Liver (tissue), 9 donors: ENCODE results near the gene ATP6V0E2. TPM values are rescaled to one million over a fixed set of nuclear protein-coding genes. Genes with fewer than 3 reads are reported as not detected.

Experiments
- DNase-seq: peaks from one replicate; pipeline ENCODE4 v3.0.0-alpha.2; 2017; ENCODE audit warnings: low spot score
- H3K27ac ChIP-seq, 2 donors: one replicate each; pipeline ENCODE4 v1.7.0; 2013; ENCODE audit warnings: inconsistent platforms in 2 of 2, low read length in 2 of 2, control low read depth in 1 of 2, low read depth in 1 of 2, mild to moderate bottlenecking in 1 of 2
- H3K27me3 ChIP-seq, 4 donors: one replicate each; pipeline versions ENCODE4 v1.6.1 to v1.7.0; 2013; ENCODE audit warnings: low read length in 3 of 4, inconsistent platforms in 1 of 4, mild to moderate bottlenecking in 1 of 4, moderate library complexity in 1 of 4; ENCODE audit not compliant: control insufficient read depth in 4 of 4, insufficient read depth in 4 of 4
- H3K36me3 ChIP-seq, 4 donors: one replicate each; pipeline versions ENCODE4 v1.6.1 to v1.7.0; 2013; ENCODE audit warnings: low read length in 3 of 4, mild to moderate bottlenecking in 3 of 4, low read depth in 1 of 4, moderate library complexity in 1 of 4; ENCODE audit not compliant: control insufficient read depth in 4 of 4, insufficient read depth in 3 of 4
- H3K4me1 ChIP-seq, 4 donors: one replicate each; pipeline versions ENCODE4 v1.6.1 to v1.7.0; 2013; ENCODE audit warnings: low read length in 3 of 4, mild to moderate bottlenecking in 3 of 4, moderate library complexity in 1 of 4; ENCODE audit not compliant: control insufficient read depth in 4 of 4, insufficient read depth in 4 of 4
- H3K4me3 ChIP-seq, 3 donors: one replicate each; pipeline versions ENCODE4 v1.6.1 to v1.7.0; 2013; ENCODE audit warnings: low read length in 3 of 3, control low read depth in 1 of 3, low read depth in 1 of 3, mild to moderate bottlenecking in 1 of 3
- H3K9ac ChIP-seq, 2 donors: one replicate each; pipeline ENCODE4 v1.7.0; 2013; ENCODE audit warnings: low read length in 2 of 2, mild to moderate bottlenecking in 2 of 2, moderate library complexity in 2 of 2, control low read depth in 1 of 2, low read depth in 1 of 2
- H3K9me3 ChIP-seq, 4 donors: one replicate each; pipeline versions ENCODE4 v1.6.1 to v1.7.0; 2013; ENCODE audit warnings: low read length in 3 of 4; ENCODE audit not compliant: control insufficient read depth in 4 of 4
- EGR1 ChIP-seq, 2 donors: IDR thresholded peaks; 2 replicates each; pipeline ENCODE4 v1.6.1; 2016 to 2018; ENCODE audit warnings: antibody characterized with exemption in 2 of 2, low read depth in 2 of 2
- FOXA1 ChIP-seq: IDR thresholded peaks from 2 replicates; pipeline ENCODE4 v1.6.1; 2016; ENCODE audit warnings: antibody characterized with exemption
- GABPA ChIP-seq, 2 donors: IDR thresholded peaks in 1 of 2; conservative IDR thresholded peaks in 1 of 2; 2 replicates each; pipeline ENCODE4 v1.6.1; 2016; ENCODE audit warnings: antibody characterized with exemption in 2 of 2, mild to moderate bottlenecking in 1 of 2, moderate library complexity in 1 of 2
- HNF4G ChIP-seq: IDR thresholded peaks from 2 replicates; pipeline ENCODE4 v1.6.1; 2016; ENCODE audit warnings: antibody characterized with exemption
- JUND ChIP-seq, 2 donors: IDR thresholded peaks; 2 replicates each; pipeline ENCODE4 v1.6.1; 2016; ENCODE audit warnings: antibody characterized with exemption in 2 of 2
- NR2F2 ChIP-seq: IDR thresholded peaks from 2 replicates; pipeline ENCODE4 v1.6.1; 2016; ENCODE audit warnings: antibody characterized with exemption
- RAD21 ChIP-seq, 2 donors: IDR thresholded peaks; 2 replicates each; pipeline ENCODE4 v1.6.1; 2016; ENCODE audit warnings: antibody characterized with exemption in 2 of 2, mild to moderate bottlenecking in 2 of 2
- RXRA ChIP-seq, 2 donors: IDR thresholded peaks; 2 replicates each; pipeline ENCODE4 v1.6.1; 2017 to 2018; ENCODE audit warnings: antibody characterized with exemption in 2 of 2, mild to moderate bottlenecking in 1 of 2
- SP1 ChIP-seq: IDR thresholded peaks from 2 replicates; pipeline ENCODE4 v1.6.1; 2018; ENCODE audit warnings: antibody characterized with exemption, mild to moderate bottlenecking
- YY1 ChIP-seq: IDR thresholded peaks from 2 replicates; pipeline ENCODE4 v1.6.1; 2016; ENCODE audit warnings: antibody characterized with exemption, mild to moderate bottlenecking
- WGBS: extraction: QIAGEN DNeasy Blood & Tissue Kit; methylation state at CpG from one replicate; pipeline ENCODE4 v1.1.7; 2013; 5-methylcytosine and 5-hydroxymethylcytosine counted together
- polyA plus RNA-seq, 2 donors: library from polyadenylated mRNA; stranded (reverse) in 1 of 2; unstranded in 1 of 2; fragments of 200-250 nt in 1 of 2; fragments of >200 nt in 1 of 2; fragmentation: Nextera tagmentation in 1 of 2; extraction: Ambion mirVana in 1 of 2; gene quantifications; one replicate each; pipeline versions ENCODE4 v1.2.1 to v1.2.3, GENCODE V29; 2013 to 2015
- total RNA-seq, 2 donors: library from RNA; depleted of rRNA; stranded (reverse); fragments of >200 nt; gene quantifications; one replicate each; pipeline ENCODE4 v1.2.3, GENCODE V29; 2014
- TF ChIP-seq, protein P1 (sequence below): fragments of 150-350 bp; IDR thresholded peaks from 2 replicates; pipeline ENCODE4 v1.5.1; 2017; ENCODE audit warnings: improper control_type of control experiment, low read depth, low read length; ENCODE audit not compliant: missing input control
- TF ChIP-seq, protein P2 (sequence below): IDR thresholded peaks from 2 replicates; pipeline ENCODE4 v1.6.1; 2016; ENCODE audit warnings: antibody characterized with exemption
- TF ChIP-seq, protein P3 (sequence below): IDR thresholded peaks from 2 replicates; pipeline ENCODE4 v1.6.1; 2016; ENCODE audit warnings: antibody characterized with exemption, mild to moderate bottlenecking
- donor health status: healthy.
- donor health status: healthy.
- donor health status: healthy.
- donor health status: healthy.
- donor health status: healthy.

ATP6V0E2 gene
- total and polyA plus RNA-seq, 4 donors, result 9.8 to 77.1 (median 47.5) TPM

DNA sequence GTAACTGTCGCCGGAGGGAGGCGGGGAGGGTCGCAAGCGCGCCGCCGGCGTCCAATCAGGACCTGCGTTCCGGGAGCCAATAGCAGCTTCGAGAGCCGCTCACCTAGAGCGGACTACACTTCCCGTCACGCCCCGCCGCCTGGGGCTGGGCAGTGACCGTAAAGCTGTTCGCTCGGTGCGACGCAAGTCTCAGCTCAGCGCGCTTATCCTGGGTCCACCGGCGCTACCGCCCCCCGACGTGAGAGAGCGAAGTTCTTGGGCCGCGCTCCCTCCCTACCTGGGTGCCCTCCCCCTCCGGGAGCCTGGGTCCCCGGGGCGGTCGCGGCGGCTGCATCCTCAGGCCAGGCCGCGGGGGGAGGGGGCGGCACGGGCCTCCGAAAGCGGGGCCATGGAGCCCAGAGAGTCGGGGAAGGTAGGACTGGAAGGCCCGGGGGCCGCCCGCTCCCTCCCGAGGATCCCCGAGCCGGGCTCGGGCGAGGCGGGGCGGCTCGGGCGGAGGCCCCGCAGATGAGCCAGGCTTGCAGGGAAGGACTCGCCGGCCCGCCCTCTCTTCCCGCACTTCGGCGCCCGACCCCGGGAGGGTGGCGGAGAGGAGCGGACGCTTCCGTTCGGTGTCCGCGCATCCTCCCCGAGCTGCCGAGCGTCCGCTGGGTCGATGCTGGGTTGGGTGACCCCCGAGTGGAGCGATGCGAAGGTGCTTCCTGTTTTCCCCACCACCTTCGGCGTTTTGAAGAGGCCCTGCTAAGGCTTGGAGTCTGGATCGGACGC is 35.4 kb upstream of the ATP6V0E2 start, which contains the start of gene ZNF862 (continued):
- TF ChIP-seq SP1, result peak; percentile 78
- TF ChIP-seq HNF4G, result no peak
- peak; percentile 63 for TF ChIP-seq YY1
- TF ChIP-seq FOXA1, result peak; percentile 44
- peak in 1 of 2 donors; percentile 48 for TF ChIP-seq RXRA (IDR thresholded peaks at IDR 0.05)
- peak in 1 of 2 donors; percentile 71 for TF ChIP-seq GABPA (IDR thresholded peaks at IDR 0.05 in 1 of 2, conservative IDR thresholded peaks at IDR 0.05 in 1 of 2)
- TF ChIP-seq, protein P1, sequence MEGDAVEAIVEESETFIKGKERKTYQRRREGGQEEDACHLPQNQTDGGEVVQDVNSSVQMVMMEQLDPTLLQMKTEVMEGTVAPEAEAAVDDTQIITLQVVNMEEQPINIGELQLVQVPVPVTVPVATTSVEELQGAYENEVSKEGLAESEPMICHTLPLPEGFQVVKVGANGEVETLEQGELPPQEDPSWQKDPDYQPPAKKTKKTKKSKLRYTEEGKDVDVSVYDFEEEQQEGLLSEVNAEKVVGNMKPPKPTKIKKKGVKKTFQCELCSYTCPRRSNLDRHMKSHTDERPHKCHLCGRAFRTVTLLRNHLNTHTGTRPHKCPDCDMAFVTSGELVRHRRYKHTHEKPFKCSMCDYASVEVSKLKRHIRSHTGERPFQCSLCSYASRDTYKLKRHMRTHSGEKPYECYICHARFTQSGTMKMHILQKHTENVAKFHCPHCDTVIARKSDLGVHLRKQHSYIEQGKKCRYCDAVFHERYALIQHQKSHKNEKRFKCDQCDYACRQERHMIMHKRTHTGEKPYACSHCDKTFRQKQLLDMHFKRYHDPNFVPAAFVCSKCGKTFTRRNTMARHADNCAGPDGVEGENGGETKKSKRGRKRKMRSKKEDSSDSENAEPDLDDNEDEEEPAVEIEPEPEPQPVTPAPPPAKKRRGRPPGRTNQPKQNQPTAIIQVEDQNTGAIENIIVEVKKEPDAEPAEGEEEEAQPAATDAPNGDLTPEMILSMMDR, result no peak

DNA sequence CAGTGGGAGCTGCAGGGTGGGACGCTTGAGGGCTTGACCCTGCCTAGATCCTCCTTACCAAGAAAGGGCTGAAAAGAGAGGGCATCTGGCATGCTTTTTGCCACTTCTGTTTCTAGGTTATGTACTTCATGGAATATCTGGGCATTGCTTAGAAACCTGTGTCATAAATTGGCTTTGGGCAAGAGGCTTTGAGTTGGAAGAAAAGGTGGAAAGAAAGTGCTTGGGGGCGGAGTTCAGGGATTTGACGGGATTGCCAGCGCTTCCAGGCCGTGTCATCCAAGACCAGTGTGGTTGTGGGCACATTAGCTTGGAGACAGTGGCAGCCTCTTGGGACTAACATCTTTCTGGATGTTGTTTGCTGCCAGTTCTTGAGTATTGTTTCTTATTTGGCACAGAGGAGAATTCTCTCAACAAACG is 34.8 kb upstream of the ATP6V0E2 start:
- Histone ChIP-seq H3K9me3 (no peaks in the 10 kb centered on the region), H3K27ac (peak overlapping the region; percentile 71 to 77)
- WGBS, result 19% methylated on average over 6 of the region's 6 CpGs

DNA sequence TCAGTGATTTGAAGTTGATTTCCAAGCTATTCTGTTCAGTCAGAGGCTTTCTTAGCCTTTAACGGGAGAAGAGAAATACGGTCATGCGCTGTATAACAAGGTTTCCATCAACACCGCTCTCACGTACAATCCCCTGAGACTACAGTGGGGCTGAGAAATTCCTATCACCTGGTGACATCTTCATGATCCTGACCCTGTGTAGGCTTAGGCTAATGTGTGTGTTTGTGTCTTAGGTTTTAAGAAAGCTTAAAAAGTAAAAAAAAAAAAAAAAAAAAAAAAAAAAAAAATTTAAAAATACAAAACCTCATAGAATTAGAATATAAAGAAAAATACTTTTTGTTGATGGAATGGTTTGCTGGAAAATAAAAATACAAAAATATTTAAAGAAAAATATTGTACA is 33.8 kb upstream of the ATP6V0E2 start:
- Histone ChIP-seq H3K27ac (no peak overlapping the region), H3K4me3 (no peak overlapping the region), H3K9me3 (no peaks in the 10 kb centered on the region), H3K27me3 (no peaks in the 10 kb centered on the region), H3K9ac (no peak overlapping the region), H3K4me1 (peaks cover 0 to 14% (median 5%) of the 10 kb centered on the region in 4 donors), H3K36me3 (no peaks in the 10 kb centered on the region)
- WGBS, result 98% methylated on average over 5 of the region's 5 CpGs
- no peak for DNase-seq
- TF ChIP-seq YY1 (no peak), RAD21 (IDR thresholded peaks at IDR 0.05) (no peak)

More for the DNA sequence above, 34.8 kb upstream of the ATP6V0E2 start:
- H3K36me3 ChIP-seq, result no peaks in the 10 kb centered on the region
- no peaks in the 10 kb centered on the region for H3K27me3 ChIP-seq
- no peak for TF ChIP-seq JUND (IDR thresholded peaks at IDR 0.05)
- TF ChIP-seq RAD21 (IDR thresholded peaks at IDR 0.05), result no peak
- TF ChIP-seq NR2F2, result no peak
- H3K9ac ChIP-seq, result peak overlapping the region in 1 of 2 donors; percentile 62
- H3K4me3 ChIP-seq, result peak overlapping the region; percentile 62 to 77 (median 72)
- H3K4me1 ChIP-seq, result peaks cover 0 to 14% (median 5%) of the 10 kb centered on the region in 4 donors
- no peak for DNase-seq

DNA sequence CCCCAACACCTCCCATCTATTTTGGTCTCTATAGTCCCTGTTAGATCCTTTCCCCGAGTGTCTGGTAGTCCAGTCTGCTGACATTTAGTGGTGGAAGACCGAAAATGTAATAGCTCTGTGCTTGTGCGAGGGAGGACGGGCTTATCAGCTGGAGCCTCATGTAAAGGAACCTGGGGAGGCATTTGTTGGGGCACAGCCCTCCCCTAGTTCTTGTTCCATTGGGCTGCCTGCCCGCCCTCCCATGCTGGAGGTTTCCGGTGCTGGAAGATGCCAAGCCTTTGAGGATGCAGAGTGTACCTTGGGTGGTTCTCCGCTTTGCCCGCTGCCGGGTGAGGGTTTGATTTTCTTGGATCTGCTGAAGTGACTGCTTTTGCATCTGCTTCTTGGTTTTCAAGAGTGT is 30.2 kb upstream of the ATP6V0E2 start:
- TF ChIP-seq, protein P2, sequence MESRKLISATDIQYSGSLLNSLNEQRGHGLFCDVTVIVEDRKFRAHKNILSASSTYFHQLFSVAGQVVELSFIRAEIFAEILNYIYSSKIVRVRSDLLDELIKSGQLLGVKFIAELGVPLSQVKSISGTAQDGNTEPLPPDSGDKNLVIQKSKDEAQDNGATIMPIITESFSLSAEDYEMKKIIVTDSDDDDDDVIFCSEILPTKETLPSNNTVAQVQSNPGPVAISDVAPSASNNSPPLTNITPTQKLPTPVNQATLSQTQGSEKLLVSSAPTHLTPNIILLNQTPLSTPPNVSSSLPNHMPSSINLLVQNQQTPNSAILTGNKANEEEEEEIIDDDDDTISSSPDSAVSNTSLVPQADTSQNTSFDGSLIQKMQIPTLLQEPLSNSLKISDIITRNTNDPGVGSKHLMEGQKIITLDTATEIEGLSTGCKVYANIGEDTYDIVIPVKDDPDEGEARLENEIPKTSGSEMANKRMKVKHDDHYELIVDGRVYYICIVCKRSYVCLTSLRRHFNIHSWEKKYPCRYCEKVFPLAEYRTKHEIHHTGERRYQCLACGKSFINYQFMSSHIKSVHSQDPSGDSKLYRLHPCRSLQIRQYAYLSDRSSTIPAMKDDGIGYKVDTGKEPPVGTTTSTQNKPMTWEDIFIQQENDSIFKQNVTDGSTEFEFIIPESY, result no peak
- TF ChIP-seq EGR1 (IDR thresholded peaks at IDR 0.05; ENCODE audit: low read depth in 2 of 2), result no peak
- TF ChIP-seq, protein P1, result no peak
- no peak for TF ChIP-seq JUND (IDR thresholded peaks at IDR 0.05)
- TF ChIP-seq YY1, result no peak
- TF ChIP-seq, protein P3, sequence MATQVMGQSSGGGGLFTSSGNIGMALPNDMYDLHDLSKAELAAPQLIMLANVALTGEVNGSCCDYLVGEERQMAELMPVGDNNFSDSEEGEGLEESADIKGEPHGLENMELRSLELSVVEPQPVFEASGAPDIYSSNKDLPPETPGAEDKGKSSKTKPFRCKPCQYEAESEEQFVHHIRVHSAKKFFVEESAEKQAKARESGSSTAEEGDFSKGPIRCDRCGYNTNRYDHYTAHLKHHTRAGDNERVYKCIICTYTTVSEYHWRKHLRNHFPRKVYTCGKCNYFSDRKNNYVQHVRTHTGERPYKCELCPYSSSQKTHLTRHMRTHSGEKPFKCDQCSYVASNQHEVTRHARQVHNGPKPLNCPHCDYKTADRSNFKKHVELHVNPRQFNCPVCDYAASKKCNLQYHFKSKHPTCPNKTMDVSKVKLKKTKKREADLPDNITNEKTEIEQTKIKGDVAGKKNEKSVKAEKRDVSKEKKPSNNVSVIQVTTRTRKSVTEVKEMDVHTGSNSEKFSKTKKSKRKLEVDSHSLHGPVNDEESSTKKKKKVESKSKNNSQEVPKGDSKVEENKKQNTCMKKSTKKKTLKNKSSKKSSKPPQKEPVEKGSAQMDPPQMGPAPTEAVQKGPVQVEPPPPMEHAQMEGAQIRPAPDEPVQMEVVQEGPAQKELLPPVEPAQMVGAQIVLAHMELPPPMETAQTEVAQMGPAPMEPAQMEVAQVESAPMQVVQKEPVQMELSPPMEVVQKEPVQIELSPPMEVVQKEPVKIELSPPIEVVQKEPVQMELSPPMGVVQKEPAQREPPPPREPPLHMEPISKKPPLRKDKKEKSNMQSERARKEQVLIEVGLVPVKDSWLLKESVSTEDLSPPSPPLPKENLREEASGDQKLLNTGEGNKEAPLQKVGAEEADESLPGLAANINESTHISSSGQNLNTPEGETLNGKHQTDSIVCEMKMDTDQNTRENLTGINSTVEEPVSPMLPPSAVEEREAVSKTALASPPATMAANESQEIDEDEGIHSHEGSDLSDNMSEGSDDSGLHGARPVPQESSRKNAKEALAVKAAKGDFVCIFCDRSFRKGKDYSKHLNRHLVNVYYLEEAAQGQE, result no peak
- Histone ChIP-seq H3K27me3 (no peaks in the 10 kb centered on the region), H3K36me3 (peaks cover 0 to 6% (median 2%) of the 10 kb centered on the region in 4 donors), H3K27ac (no peak overlapping the region), H3K9ac (no peak overlapping the region), H3K9me3 (no peaks in the 10 kb centered on the region), H3K4me3 (no peak overlapping the region), H3K4me1 (peaks cover 0 to 10% (median 5%) of the 10 kb centered on the region in 4 donors)
- 94% methylated on average over 9 of the region's 9 CpGs for WGBS
- no peak for DNase-seq
